PC-9 (cell line): ENCODE results near the gene ANGEL2. TPM values are rescaled to one million over a fixed set of nuclear protein-coding genes. Genes with fewer than 3 reads are reported as not detected.
"Not testable (repeated sequence)": the region's sequence is repeated elsewhere in the genome, so short reads cannot be mapped to it uniquely, and the experiment has no call there.

Source experiments
- BruUV-seq: library from RNA; stranded (reverse); fragments of 400-500 nt; replicated peaks from 2 replicates; lab custom pipeline; 2021; lab: Mats Ljungman, UMichigan
- CTCF ChIA-PET: fragments of 300-600 bp; sonication (Branson Sonifier 250); formaldehyde crosslinking; loops from one replicate; lab custom pipeline; 2022; ENCODE audit warnings: antibody characterized with exemption; lab: Charles Lee
- POLR2A ChIA-PET: fragments of 300-600 bp; sonication (Branson Sonifier 250); formaldehyde crosslinking; loops from one replicate; lab custom pipeline; 2022; ENCODE audit warnings: antibody characterized with exemption; ENCODE audit not compliant: unreplicated experiment; lab: Charles Lee
- DNase-seq, 2 experiments: peaks; one replicate each; pipeline versions ENCODE4 v3.0.0 to v3.0.0-alpha.2; 2015 to 2022; ENCODE audit warnings: mixed read lengths in 1 of 2
- H2AFZ ChIP-seq: fragments of 200-600 bp; sonication (generic); 2 replicates; pipeline ENCODE4 v1.8.1; 2017; ENCODE audit warnings: antibody characterized with exemption
- H3F3A ChIP-seq: fragments of 200-600 bp; sonication (generic); 2 replicates; pipeline ENCODE4 v1.8.1; 2017; ENCODE audit warnings: antibody characterized with exemption, mild to moderate bottlenecking, low read depth; ENCODE audit not compliant: insufficient read depth
- H3K27ac ChIP-seq: fragments of 200-600 bp; sonication (generic); 2 replicates; pipeline ENCODE4 v1.6.1; 2016; ENCODE audit warnings: mixed run types
- H3K27me3 ChIP-seq: fragments of 200-600 bp; sonication (generic); 2 replicates; pipeline ENCODE4 v1.6.1; 2016; ENCODE audit warnings: low read depth, mixed run types; ENCODE audit not compliant: insufficient read depth
- H3K36me3 ChIP-seq: fragments of 200-600 bp; sonication (generic); 2 replicates; pipeline ENCODE4 v1.6.1; 2016; ENCODE audit warnings: low read depth, mixed run types
- H3K4me1 ChIP-seq: fragments of 200-600 bp; sonication (generic); replicated peaks from 2 replicates; pipeline ENCODE4 v1.6.1; 2016; ENCODE audit warnings: mixed run types; ENCODE audit not compliant: insufficient read depth
- H3K4me2 ChIP-seq: fragments of 200-600 bp; sonication (generic); 2 replicates; pipeline ENCODE4 v1.6.1; 2017; ENCODE audit warnings: mixed run types
- H3K4me3 ChIP-seq: fragments of 200-600 bp; sonication (generic); 2 replicates; pipeline ENCODE4 v1.6.1; 2016; ENCODE audit warnings: mixed run types
- H3K79me2 ChIP-seq: fragments of 200-600 bp; sonication (generic); 2 replicates; pipeline ENCODE4 v1.6.1; 2017; ENCODE audit warnings: low read depth, mixed run types
- H3K9me2 ChIP-seq: fragments of 200-600 bp; sonication (generic); 2 replicates; pipeline ENCODE4 v1.8.1; 2017; ENCODE audit warnings: mild to moderate bottlenecking; ENCODE audit not compliant: insufficient read depth
- H3K9me3 ChIP-seq: fragments of 200-600 bp; sonication (generic); 2 replicates; pipeline ENCODE4 v1.8.1; 2016; ENCODE audit warnings: low read depth; ENCODE audit not compliant: insufficient read depth
- H4K20me1 ChIP-seq: fragments of 200-600 bp; sonication (generic); 2 replicates; pipeline ENCODE4 v1.8.1; 2017; ENCODE audit not compliant: insufficient read depth
- EZH2 ChIP-seq: fragments of 200-600 bp; sonication (generic); IDR thresholded peaks from 2 replicates; pipeline ENCODE4 v1.8.0; 2017; ENCODE audit warnings: antibody characterized with exemption, low read depth
- intact Hi-C: fragments of 100-400 bp; cut with micrococcal nuclease; formaldehyde crosslinking; loops from one replicate; pipeline ENCODE4 v1.10.0; 2022; ENCODE audit not compliant: unreplicated experiment
- total RNA-seq: library from RNA; stranded (reverse); gene quantifications from 2 replicates; pipeline ENCODE4 v1.2.3, GENCODE V29; 2021
- TF ChIP-seq, protein P1 (sequence below): fragments of 200-600 bp; sonication (generic); conservative IDR thresholded peaks from 2 replicates; pipeline ENCODE4 v1.6.1; 2017; ENCODE audit warnings: mixed run types, antibody characterized with exemption, mild to moderate bottlenecking, moderate library complexity

The ANGEL2 gene
- total RNA-seq, 1 experiment from 2014 or later, result 42.6 TPM

DNA sequence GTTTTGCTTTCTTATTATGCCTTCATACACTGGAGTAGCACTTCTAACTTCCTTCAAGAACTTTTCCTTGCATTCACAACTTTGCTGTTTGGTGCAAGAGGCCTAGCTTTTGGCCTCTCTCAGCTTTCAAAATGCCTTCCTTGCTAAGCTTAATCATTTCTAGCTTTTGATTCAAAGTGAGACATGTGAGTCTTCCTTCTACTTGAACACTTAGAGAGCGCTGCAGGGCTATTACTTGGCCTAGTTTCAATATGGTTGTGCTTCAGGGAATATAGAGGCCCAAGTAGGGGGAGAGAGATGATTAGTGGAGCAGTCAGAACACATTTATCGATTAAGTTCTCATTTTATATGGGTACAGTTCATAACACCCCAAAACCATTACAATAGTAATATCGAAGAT lies 12.4 kb downstream of the ANGEL2 start:
- BruUV-seq, result no TSS peak
- Histone ChIP-seq H3K27ac (no peak overlapping the region), H3F3A (no peaks in the 10 kb centered on the region; the same call in 1 of the 2 replicates), H3K27me3 (no peaks in the 10 kb centered on the region), H3K9me3 (no peaks in the 10 kb centered on the region), H3K9me2 (no peaks in the 10 kb centered on the region), H2AFZ (no peak overlapping the region), H3K36me3 (peaks cover 10% of the 10 kb centered on the region; the same call in 1 of the 2 replicates), H3K4me2 (no peak overlapping the region), H3K4me1 (no peaks in the 10 kb centered on the region), H3K79me2 (no peaks in the 10 kb centered on the region), H4K20me1 (no peaks in the 10 kb centered on the region), H3K4me3 (no peak overlapping the region)
- TF ChIP-seq, protein P1, sequence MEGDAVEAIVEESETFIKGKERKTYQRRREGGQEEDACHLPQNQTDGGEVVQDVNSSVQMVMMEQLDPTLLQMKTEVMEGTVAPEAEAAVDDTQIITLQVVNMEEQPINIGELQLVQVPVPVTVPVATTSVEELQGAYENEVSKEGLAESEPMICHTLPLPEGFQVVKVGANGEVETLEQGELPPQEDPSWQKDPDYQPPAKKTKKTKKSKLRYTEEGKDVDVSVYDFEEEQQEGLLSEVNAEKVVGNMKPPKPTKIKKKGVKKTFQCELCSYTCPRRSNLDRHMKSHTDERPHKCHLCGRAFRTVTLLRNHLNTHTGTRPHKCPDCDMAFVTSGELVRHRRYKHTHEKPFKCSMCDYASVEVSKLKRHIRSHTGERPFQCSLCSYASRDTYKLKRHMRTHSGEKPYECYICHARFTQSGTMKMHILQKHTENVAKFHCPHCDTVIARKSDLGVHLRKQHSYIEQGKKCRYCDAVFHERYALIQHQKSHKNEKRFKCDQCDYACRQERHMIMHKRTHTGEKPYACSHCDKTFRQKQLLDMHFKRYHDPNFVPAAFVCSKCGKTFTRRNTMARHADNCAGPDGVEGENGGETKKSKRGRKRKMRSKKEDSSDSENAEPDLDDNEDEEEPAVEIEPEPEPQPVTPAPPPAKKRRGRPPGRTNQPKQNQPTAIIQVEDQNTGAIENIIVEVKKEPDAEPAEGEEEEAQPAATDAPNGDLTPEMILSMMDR, result no peak
- no peak for TF ChIP-seq EZH2
- ChIA-PET POLR2A (no interaction called here), CTCF (no interaction called here)
- no peak for DNase-seq
- intact Hi-C loops, result no loop called here

DNA sequence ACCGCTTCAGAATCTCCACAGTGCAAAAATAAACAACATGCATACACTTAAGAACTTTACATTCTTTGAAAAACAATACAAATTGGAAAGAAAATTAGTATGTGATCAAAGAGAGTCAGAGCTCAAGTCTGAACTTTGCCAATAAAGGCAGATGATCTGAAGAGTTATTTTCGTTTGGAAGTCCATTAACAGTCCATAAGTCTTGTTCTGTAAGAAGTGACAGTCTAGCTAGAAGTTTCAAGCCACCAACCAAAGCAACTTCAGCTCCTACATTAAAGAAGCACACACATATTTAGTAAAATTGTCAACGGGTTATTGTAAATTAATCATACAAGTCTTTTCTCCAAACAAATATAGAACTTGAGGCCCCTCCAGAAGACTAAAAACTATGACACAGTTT lies 20.7 kb downstream of the ANGEL2 start:
- Histone ChIP-seq H4K20me1 (no peaks in the 10 kb centered on the region), H3K4me2 (no peak overlapping the region), H3K4me3 (no peak overlapping the region), H3K79me2 (no peaks in the 10 kb centered on the region), H3K9me2 (no peaks in the 10 kb centered on the region), H3K9me3 (no peaks in the 10 kb centered on the region), H3K27me3 (no peaks in the 10 kb centered on the region), H3K4me1 (no peaks in the 10 kb centered on the region), H3K27ac (no peak overlapping the region), H3K36me3 (peaks cover 6% of the 10 kb centered on the region; the same call in 1 of the 2 replicates), H3F3A (peaks cover 9% of the 10 kb centered on the region; the same call in 1 of the 2 replicates), H2AFZ (no peak overlapping the region)
- TF ChIP-seq, protein P1, result no peak
- no peak for TF ChIP-seq EZH2
- ChIA-PET POLR2A (interaction anchor here (0.6 kb wide), 1 partner anchor 518 kb away, joined by 8 read pairs; no protein-coding TSS in a partner anchor), CTCF (interaction anchor here (0.6 to 1.1 kb wide), 3 partner anchors 233 to 665 kb away, joined by 3 to 8 read pairs (median 5); no protein-coding TSS in a partner anchor)
- no TSS peak for BruUV-seq
- no peak for DNase-seq
- intact Hi-C loops, result loop anchor here (1.0 to 5.0 kb wide), 6 partner anchors 203 to 1313 kb away; partner anchors contain the start of genes NSL1 and TATDN3

DNA sequence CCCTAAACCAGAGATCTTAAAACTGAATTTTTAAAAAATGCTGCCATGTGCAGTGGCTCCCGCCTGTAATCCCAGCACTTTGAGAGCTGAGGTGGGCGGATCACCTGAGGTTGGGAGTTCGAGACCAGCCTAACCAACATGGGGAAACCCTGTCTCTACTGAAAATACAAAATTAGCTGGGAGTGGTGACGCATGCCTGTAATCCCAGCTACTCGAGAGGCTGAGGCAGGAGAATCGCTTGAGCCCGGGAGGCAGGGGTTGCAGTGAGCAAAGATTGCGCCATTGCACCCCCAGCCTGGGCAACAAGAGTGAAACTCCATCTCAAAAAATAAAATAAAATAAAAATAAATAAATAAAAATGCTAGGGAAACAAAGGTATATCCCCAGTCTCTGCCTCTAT lies 21.7 kb downstream of the ANGEL2 start:
- H3K79me2 ChIP-seq, DNase-seq, BruUV-seq, H3K4me1 ChIP-seq, H3K36me3 ChIP-seq, H3K4me2 ChIP-seq, H2AFZ ChIP-seq, H3K27me3 ChIP-seq, H3K9me2 ChIP-seq, POLR2A ChIA-PET, H4K20me1 ChIP-seq, H3K4me3 ChIP-seq, H3K9me3 ChIP-seq, H3K27ac ChIP-seq: not testable (repeated sequence)
- peaks cover 10% of the 10 kb centered on the region; the same call in 1 of the 2 replicates for H3F3A ChIP-seq
- CTCF ChIA-PET, result interaction anchor here (0.6 kb wide), 1 partner anchor 232 kb away, joined by 8 read pairs; no protein-coding TSS in a partner anchor
- intact Hi-C loops, result loop anchor here (2.0 kb wide), 1 partner anchor 931 kb away; no protein-coding TSS in a partner anchor
